OCI-LY7 (cell line): ENCODE results near the gene SMOC1. TPM values are rescaled to one million over a fixed set of nuclear protein-coding genes. Genes with fewer than 3 reads are reported as not detected.

Experiments
- BruUV-seq: library from RNA; stranded (reverse); fragments of 400-500 nt; replicated peaks from 2 replicates; lab custom pipeline; 2021; lab: Mats Ljungman, UMichigan
- CTCF ChIA-PET: fragments of 300-600 bp; sonication (Branson Sonifier 250); formaldehyde crosslinking; loops from one replicate; lab custom pipeline; 2022; ENCODE audit warnings: antibody characterized with exemption; ENCODE audit not compliant: unreplicated experiment; lab: Charles Lee
- POLR2A ChIA-PET: fragments of 300-600 bp; sonication (Branson Sonifier 250); formaldehyde crosslinking; loops from one replicate; lab custom pipeline; 2022; ENCODE audit warnings: antibody characterized with exemption; lab: Charles Lee
- DNase-seq: peaks from one replicate; pipeline ENCODE4 v3.0.0-alpha.2; 2015; ENCODE audit warnings: low spot score
- H2AFZ ChIP-seq: fragments of 200-600 bp; sonication (generic), shearing (Covaris generic); 2 replicates; pipeline ENCODE4 v1.6.1; 2014; ENCODE audit warnings: mild to moderate bottlenecking, antibody characterized with exemption, low read length, moderate library complexity
- H3K27ac ChIP-seq: fragments of 200-600 bp; sonication (generic); 2 replicates; pipeline ENCODE4 v1.5.1; 2014; ENCODE audit warnings: mixed run types, low read depth, mild to moderate bottlenecking, moderate library complexity, low read length, inconsistent platforms; ENCODE audit not compliant: poor library complexity, severe bottlenecking
- H3K36me3 ChIP-seq: fragments of 200-600 bp; sonication (generic); 2 replicates; pipeline ENCODE4 v1.6.1; 2014; ENCODE audit warnings: mild to moderate bottlenecking, antibody characterized with exemption, low read length, moderate library complexity, mixed read lengths; ENCODE audit not compliant: insufficient read depth
- H3K4me1 ChIP-seq: fragments of 200-600 bp; sonication (generic); 2 replicates; pipeline ENCODE4 v1.5.1; 2014; ENCODE audit warnings: mild to moderate bottlenecking, low read length; ENCODE audit not compliant: insufficient read depth, poor library complexity, severe bottlenecking
- H3K4me2 ChIP-seq: fragments of 200-600 bp; sonication (generic); 2 replicates; pipeline ENCODE4 v1.6.1; 2014; ENCODE audit warnings: mild to moderate bottlenecking, low read length
- H3K4me3 ChIP-seq: fragments of 200-600 bp; sonication (generic); 2 replicates; pipeline ENCODE4 v1.5.1; 2014; ENCODE audit warnings: mild to moderate bottlenecking, low read depth, low read length; ENCODE audit not compliant: poor library complexity, severe bottlenecking
- H3K79me2 ChIP-seq: fragments of 200-600 bp; sonication (generic); 2 replicates; pipeline ENCODE4 v1.6.1; 2016; ENCODE audit warnings: low read depth, mild to moderate bottlenecking, low read length, moderate library complexity, mixed read lengths; ENCODE audit not compliant: insufficient read depth
- H3K9me2 ChIP-seq: fragments of 200-600 bp; sonication (generic); 2 replicates; pipeline ENCODE4 v1.6.1; 2016; ENCODE audit warnings: mild to moderate bottlenecking, low read length, mixed read lengths; ENCODE audit not compliant: insufficient read depth
- H3K9me3 ChIP-seq: fragments of 200-600 bp; sonication (generic); 2 replicates; pipeline ENCODE4 v1.6.1; 2014; ENCODE audit warnings: mild to moderate bottlenecking, mixed run types, low read length, mixed read lengths
- H4K20me1 ChIP-seq: fragments of 200-600 bp; sonication (generic); 2 replicates; pipeline ENCODE4 v1.6.1; 2014; ENCODE audit warnings: mild to moderate bottlenecking, antibody characterized with exemption, low read length, moderate library complexity, mixed read lengths; ENCODE audit not compliant: insufficient read depth
- CTCF ChIP-seq: fragments of 200-600 bp; sonication (generic); conservative IDR thresholded peaks from 2 replicates; pipeline ENCODE4 v1.5.1; 2014; ENCODE audit warnings: mild to moderate bottlenecking, antibody characterized with exemption, low read length, moderate library complexity, mixed read lengths
- EZH2phosphoT487 ChIP-seq: fragments of 200-600 bp; sonication (generic); IDR thresholded peaks from 2 replicates; pipeline ENCODE4 v1.6.1; 2018; ENCODE audit warnings: low read depth, borderline replicate concordance, mild to moderate bottlenecking, mixed run types, antibody characterized with exemption, low read length, moderate library complexity, mixed read lengths
- intact Hi-C: fragments of 100-400 bp; cut with micrococcal nuclease; formaldehyde crosslinking; loops from one replicate; pipeline ENCODE4 v1.10.0; 2022; ENCODE audit not compliant: unreplicated experiment
- total RNA-seq, 2 experiments: library from RNA; depleted of rRNA in 1 of 2; stranded (reverse); fragments of >200 nt in 1 of 2; shearing (Covaris generic) in 1 of 2; gene quantifications; 2 replicates each; pipeline ENCODE4 v1.2.3, GENCODE V29; 2014 to 2022

The SMOC1 gene
- total RNA-seq, 2 experiments from 2014 or later, result not detected

GRCh38 chr14:69922198-69922597 lies 43.0 kb downstream of the SMOC1 start:
- no peak overlapping the region for H2AFZ ChIP-seq
- intact Hi-C loops, result no loop called here
- H3K4me1 ChIP-seq, result no peaks in the 10 kb centered on the region
- H3K27ac ChIP-seq, result no peak overlapping the region
- CTCF ChIA-PET, result no interaction called here
- BruUV-seq, result no TSS peak
- no peak for DNase-seq
- no peak overlapping the region for H3K4me2 ChIP-seq
- H3K9me3 ChIP-seq, result no peaks in the 10 kb centered on the region
- H3K36me3 ChIP-seq, result no peaks in the 10 kb centered on the region
- no peak overlapping the region for H3K4me3 ChIP-seq
- no peaks in the 10 kb centered on the region for H4K20me1 ChIP-seq
- H3K9me2 ChIP-seq, result no peaks in the 10 kb centered on the region
- no peak for TF ChIP-seq EZH2phosphoT487
- TF ChIP-seq CTCF, result no peak
- no peaks in the 10 kb centered on the region for H3K79me2 ChIP-seq
- POLR2A ChIA-PET, result no interaction called here

DNA sequence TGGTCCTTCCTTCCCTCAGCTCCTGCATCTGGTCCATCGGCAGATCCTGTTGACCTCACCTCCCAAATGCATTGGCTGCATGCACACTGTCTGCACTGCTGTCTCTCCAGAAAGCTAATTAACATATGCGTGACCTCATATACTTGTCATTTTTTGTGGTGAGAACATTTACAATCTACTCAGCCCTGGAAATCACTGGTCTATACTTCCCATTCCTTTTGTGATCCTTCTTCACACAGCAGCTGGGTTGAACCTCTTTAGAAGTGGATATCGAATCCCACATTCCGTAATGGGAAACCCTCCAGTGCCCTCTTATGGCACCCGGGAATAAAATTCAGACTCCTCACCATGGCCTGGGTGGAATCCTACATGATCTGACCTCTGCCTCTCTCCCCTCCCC lies 45.0 kb downstream of the SMOC1 start:
- Histone ChIP-seq H2AFZ (no peak overlapping the region), H3K27ac (no peak overlapping the region), H3K79me2 (no peaks in the 10 kb centered on the region), H3K4me2 (no peak overlapping the region), H3K9me2 (no peaks in the 10 kb centered on the region), H3K4me1 (no peaks in the 10 kb centered on the region), H4K20me1 (no peaks in the 10 kb centered on the region), H3K36me3 (no peaks in the 10 kb centered on the region), H3K9me3 (no peaks in the 10 kb centered on the region), H3K4me3 (no peak overlapping the region)
- CTCF ChIA-PET, result no interaction called here
- intact Hi-C loops, result no loop called here
- BruUV-seq, result no TSS peak
- DNase-seq, result no peak
- POLR2A ChIA-PET, result no interaction called here
- TF ChIP-seq CTCF, result no peak

- Histone ChIP-seq H4K20me1 (no peaks in the 10 kb centered on the region), H2AFZ (no peak overlapping the region), H3K79me2 (no peaks in the 10 kb centered on the region), H3K4me2 (no peak overlapping the region), H3K9me3 (no peaks in the 10 kb centered on the region), H3K27ac (no peak overlapping the region), H3K36me3 (no peaks in the 10 kb centered on the region), H3K9me2 (no peaks in the 10 kb centered on the region), H3K4me1 (no peaks in the 10 kb centered on the region), H3K4me3 (no peak overlapping the region)
- intact Hi-C loops, result no loop called here
- ChIA-PET CTCF (interaction anchor here (0.5 kb wide), 1 partner anchor 51 kb away, joined by 3 read pairs; no protein-coding TSS in a partner anchor), POLR2A (no interaction called here)
- TF ChIP-seq EZH2phosphoT487 (no peak), CTCF (no peak)
- BruUV-seq, result no TSS peak
- DNase-seq, result no peak
These were observed 48.9 kb downstream of the SMOC1 start for GRCh38 chr14:69928111-69928523.
